HG03280 (cell line): ENCODE measurements around the gene PFKFB2.

Experiments used
- ATAC-seq: cut with Tn5 transposase; IDR thresholded peaks from one replicate; pipeline ENCODE4 v1.9.1; 2021; ENCODE audit warnings: mild to moderate bottlenecking, moderate library complexity; ENCODE audit not compliant: unreplicated experiment

The PFKFB2 gene

DNA sequence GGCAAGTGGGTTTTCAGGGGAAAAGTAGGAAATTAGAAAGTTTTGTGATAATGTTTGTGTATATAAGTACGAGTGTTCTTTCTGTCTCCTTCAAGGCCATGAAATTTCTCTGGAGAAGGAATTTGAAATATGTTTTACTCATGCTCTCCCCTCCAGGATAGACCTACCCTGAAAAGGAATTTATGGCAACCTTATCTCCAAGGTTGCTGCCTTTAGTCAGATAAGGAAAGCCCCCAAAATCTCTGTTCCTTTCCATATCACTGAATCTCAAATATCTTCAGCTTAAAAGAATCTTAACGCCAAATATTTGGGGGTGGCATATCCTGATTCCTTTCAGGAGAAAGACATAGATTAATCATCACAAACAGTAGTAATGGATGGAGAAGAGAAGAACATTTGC, 35.1 kb downstream of the PFKFB2 start:
- no peak for ATAC-seq

DNA sequence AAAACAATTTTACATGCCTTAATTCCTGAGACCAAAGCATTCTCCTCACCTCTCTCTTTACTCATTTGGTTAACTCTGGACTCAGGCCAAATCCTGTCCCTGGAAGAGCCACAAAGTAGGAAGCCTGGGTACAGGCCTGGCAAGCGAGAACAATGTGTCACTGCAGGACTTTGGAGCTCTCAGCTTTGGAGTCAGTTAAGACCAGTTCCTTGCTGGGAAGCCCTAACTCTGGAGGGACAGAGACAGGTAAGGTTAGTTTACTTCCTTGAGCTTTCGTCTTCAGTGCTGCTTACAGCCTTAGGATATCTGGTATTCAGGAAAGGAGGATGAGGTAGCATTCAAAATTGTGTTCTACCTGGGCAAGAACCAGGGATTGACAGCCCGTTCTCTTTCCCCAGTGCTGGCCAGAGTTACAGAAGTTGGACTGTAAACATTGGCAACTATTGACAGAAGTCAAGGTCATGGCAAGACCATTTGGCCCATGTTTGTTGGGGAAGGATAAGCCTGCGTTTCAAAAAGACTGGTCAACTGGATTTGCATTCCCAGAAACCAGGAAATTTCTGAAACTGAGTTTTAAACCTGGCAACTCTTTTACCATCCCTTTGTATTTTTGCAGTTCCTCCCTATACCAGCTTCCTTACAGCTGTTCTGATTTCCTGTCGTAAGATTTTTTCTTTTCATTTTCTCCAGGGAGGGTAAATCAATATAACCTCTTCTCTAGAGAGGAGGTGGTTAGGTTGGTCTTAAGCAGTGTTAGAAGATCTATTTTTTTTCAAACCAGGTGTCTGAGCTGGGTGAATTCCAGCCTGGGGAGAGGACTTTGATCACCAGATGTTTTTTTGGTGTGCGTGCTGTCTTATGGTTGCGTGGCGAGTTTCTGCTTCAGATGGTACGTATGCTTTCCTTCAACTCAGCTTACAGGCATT, 35.9 kb downstream of the PFKFB2 start, which contains the start of gene C4BPB:
Gene C4BPB (plus strand): TSS at position 160 of the 926 bp plus-strand sequence. CDS start 672 bp downstream, at position 832.
- no peak for ATAC-seq

DNA sequence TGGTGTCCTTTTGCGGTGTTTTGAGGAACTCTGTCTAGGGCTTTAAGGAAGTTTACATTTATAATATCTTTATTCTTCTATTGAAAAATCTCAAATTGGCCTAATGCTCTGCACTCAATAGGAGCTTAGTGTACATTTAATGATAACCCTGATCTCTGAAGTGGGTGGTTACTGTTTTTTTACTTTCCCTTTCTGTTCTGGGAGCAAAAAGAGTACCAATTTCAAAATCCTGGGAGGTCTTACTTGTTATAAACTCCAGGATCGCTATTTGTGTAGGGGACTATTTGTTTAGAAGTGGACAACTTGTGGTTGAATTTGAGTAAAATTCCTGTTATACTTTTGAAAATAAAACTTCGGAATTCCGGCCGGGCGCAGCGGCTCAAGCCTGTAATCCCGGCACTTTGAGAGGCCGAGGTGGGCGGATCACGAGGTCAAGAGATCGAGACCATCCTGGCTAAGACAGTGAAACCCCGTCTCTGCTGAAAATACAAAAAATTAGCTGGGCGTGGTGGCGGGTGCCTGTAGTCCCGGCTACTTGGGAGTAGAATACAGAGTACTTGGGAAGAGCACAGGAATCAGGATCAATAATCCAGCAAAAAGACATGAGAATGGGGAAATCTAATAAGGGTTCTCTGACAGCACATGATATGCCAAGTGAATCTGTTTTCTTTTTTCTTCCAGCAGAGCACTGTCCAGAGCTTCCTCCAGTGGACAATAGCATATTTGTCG, 36.7 kb downstream of the PFKFB2 start:
- ATAC-seq, result no peak

DNA sequence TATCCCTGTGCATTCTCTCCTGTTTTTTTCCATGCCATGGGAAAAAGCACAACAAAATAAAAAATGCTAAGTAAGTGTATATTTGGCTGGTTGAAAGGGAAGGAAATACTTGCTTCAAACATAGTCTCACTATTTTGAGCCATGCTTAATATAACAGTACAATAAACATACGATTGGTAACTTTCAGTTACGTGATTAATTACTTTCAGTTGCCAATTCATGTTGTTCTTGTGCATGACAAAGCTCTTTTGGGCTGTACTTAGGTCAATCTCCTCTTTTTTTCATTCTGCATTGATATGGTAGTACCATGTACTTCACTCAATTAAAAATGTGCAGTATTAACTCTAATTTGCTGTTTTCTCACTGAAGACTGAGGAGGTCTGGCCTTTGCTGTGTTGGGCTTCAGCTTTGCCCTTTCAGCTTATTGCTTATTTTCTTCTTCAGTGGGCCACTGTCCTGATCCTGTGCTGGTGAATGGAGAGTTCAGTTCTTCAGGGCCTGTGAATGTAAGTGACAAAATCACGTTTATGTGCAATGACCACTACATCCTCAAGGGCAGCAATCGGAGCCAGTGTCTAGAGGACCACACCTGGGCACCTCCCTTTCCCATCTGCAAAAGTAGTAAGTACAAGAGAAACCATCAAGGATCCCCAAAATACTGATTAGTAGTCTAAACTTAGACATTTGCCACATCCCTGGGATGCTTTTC, 38.3 kb downstream of the PFKFB2 start:
- no peak for ATAC-seq

DNA sequence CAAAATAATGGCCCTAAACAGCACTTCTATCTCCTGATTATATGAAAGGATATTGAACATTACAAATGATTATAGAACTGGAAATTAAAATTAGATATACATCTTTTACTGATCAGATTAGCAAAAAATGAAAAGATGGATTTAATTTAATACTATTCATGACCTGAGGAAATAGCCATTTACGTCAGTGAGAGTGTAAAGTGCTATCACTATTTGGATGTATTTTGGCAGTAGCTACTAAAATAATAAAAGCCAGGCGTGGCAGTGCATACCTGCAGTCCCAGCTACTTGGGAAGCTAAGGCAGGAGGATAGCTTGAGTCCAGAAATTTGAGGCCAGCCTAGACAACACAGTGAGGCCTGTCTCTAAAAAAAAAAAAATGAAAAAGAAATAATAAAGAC, 40.9 kb downstream of the PFKFB2 start:
- ATAC-seq, result no peak

DNA sequence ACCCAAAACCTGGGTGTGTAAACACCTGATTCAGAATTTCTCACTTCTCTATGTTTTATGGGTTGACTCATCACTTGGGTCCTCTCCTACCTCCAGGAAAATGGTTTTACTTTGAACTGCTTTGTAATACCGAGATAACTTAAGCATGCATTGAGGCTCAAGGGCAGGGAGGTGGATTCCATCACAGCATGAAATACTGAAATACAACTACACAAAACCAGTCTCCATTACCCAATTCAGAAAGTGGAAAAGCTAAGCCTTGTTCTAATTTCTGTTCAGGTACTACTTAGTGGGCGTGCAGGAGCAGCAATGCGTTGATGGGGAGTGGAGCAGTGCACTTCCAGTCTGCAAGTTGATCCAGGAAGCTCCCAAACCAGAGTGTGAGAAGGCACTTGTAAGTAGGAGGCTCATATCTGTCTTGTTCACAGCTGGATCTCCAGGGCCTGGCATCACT, 44.8 kb downstream of the PFKFB2 start:
- peak; percentile 55 for ATAC-seq

DNA sequence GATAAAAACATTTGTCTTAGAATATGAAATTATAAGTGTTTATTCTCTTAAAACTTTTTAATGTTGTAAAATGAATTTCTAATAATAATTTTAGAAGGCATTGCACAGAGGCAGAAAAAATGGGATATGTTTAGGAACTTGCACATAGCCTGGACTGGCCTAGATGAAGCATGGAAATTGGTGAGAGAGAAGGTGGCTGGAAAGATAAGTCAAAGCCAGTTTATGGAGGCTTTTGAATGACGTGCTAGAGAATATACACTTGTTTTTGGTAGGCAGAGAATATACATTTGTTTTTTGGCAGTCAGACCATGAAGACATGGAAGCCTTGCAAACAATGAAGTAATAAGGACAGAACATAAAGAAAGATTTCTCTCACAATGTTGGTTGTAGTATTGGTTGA, 48.6 kb downstream of the PFKFB2 start:
- ATAC-seq, result no peak

DNA sequence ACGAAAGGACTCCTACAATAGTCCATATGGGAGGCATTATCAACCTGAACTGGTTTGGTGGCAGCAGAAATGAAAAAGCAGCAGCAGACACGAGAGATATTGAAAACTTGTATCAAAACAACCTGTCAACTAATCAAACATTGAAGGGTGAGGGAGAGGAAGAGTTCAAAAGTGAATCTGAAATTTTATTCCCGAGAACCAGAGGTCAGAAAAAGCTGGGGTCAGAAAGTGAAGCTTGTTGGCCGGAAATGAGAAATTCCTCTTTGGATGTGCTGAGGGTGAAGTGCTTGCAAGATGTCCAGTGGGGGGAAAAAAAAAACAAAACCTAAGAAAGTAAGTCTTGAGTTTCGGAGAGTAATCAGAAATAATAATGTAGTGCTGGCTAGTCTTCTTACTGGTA, 49.1 kb downstream of the PFKFB2 start:
- ATAC-seq, result no peak

DNA sequence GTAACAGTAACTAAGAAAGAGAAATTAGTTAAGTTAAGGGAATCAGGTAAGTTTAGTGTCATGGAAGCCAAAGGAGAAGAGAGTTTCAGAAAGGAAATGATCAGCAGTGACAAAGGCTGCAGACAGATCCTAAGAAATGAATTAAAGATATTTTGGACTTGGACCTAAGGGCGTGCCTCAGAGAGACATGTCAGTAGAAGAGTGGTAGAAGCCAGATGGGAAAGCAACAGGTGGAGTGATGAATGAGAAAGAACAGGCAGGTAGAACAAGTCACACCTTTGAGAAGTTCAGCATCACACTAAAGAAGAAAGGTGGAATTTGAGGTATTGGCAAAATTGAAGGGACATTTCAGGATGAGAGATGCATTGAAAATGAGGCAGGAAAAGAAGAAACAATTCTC, 49.6 kb downstream of the PFKFB2 start:
- ATAC-seq, result no peak

DNA sequence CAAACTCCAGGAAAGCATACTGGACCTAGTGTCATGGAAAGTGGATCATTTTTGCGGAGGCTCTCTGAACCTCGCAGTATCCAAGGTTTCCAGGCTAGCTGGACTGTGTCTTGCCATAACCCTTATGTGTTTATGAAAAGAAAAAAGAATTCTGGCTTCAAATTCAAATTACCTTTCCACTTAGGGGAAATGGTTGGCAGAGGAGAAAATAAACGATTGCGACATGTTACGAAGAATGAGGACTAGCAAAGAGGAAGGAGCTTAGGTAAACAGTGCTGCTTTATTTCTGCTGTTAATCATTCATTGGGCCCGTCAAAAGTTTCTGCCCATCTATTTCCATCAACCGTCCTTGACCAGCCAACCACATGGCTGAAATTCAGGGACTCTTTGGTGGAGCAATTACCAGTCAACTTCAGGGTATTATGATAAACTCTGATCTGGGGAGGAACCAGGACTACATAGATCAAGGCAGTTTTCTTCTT, 50.9 kb downstream of the PFKFB2 start, which contains the start of gene C4BPA:
Gene C4BPA (plus strand): TSS at position 342 of the 482 bp plus-strand sequence. CDS start 8,793 bp downstream, outside the sequence.
- ATAC-seq, result no peak

DNA sequence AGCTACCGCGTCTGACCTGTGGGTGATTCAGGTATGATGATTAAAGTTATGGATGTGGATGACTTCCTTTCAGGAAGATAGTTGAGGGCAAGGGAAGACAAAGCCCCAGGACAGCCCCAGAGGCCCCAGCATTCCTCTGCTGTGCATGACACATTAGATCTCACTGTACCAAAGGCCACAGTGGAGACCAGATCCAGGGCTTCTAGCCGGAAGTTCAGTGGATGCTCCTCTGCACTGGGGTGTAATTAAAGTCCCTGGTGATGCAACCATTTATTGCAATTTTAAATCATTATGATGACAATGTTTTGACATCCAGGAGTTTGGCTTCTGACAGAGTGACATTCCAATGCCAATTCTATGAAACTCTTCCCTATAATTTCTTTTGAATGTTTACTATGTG, 55.9 kb downstream of the PFKFB2 start:
- no peak for ATAC-seq

DNA sequence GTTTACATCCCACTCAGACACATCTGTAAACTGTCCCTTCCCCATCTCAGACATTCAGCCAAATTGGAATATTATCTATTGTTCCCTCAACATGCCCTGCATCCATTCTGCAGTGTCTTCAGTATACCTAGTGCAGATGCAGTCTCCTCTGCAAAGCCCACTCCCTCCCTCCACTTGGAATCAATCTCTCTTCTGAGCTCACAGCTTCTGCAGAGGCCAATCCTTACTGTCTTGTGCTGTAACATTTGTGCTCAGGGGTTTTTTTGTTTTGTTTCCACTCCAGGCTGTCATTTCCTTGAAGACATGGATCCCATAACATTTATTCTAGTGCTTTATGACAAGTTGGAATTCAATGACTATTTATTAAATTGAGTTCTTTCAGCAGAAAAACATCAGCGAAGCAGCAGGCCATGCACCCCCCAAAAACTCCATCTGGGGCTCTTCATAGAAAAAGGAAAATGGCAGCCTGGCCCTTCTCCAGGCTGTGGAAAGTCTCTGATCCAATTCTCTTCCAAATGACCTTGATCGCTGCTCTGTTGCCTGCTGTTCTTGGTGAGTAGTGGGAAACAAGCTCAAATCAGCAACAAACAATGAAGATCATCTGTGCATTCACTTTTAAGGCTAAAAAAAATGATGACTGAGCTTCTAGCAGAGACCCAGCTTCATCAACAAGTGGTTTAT, 59.7 kb downstream of the PFKFB2 start:
- ATAC-seq, result no peak

DNA sequence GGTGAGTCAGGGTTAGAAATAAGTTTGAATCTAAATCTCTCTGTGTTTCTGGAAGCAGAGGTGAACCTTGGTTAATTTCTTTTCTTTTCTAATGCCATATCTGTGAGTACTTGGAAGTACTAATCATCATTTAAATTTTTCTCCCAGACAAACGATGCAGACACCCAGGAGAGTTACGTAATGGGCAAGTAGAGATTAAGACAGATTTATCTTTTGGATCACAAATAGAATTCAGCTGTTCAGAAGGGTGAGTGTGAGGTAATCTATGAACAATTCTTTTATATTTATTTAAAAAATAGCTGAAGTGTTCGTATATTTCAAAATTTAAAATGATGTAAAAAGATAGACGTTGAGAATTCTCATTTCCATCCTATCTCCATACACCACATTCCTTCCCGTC, 62.2 kb downstream of the PFKFB2 start:
- ATAC-seq, result no peak

DNA sequence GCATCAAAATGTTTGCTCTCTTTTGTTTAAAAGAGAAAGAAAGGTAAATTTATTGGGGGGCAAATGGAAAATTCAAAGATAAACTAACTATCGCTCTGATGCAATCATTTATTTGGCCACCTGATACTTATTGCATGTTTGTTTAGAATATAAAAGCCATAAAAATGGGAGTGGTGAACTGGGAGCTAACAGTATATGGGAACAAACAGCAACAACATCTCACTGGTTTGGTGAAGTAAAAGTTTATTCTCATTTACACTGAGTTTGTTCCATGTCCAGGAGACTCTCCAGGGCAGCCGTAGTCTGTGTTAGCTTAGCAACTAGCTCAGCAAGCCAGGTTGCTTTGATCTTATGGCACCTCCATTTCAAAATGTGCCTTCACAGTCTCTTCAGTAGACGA, 71.3 kb downstream of the PFKFB2 start:
- no peak for ATAC-seq

DNA sequence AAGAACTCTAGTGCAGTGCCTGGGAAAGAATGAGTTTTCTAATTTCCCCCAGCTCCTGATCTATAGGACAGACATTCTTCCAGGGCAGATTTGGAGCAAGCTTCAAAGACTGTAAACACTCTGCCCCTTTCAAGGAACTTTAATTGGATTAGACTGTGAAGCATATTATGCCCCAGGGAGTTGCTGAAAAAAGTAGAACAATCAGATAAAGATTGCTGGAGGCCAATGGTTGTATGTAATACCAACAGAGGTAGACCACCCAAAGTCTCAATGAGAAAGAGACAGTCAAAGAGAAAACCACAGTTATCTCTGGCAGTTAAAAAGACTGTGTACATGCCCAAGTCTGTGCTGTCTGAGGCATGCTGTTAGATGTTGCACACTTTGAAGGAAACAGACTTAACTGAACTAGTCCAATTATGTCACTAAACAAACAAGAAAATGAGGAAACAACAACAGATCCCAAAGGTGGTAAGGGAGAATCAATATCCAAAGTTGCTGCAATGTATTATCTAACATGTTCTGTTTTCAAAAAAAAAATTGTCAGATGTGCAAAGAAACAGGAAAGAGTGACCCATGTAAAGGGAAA, 75.4 kb downstream of the PFKFB2 start:
- no peak for ATAC-seq

DNA sequence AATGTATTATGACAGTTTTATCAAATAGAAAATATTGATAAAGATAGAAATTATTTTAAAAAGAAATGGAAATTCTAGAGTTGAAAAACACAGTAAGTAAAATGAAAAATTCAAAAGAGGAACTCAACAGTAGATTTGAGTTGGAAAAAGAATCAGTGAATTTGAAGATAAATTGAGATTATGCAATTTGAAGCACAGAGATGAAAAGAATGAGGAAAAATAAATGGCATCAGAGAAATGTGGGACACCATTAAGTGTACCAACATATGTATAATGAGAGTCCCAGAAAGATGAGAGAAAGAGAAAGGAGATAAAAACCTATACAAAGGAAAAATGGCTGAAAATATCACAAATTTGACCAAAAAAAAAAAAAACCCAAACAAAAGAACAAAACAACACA, 76.0 kb downstream of the PFKFB2 start:
- no peak for ATAC-seq
